Inferior parietal cortex (tissue), 1 donor: ENCODE results near the gene ISG20.
"Not testable (repeated sequence)": the region's sequence is repeated elsewhere in the genome, so short reads cannot be mapped to it uniquely, and the experiment has no call there.

Experiments
- DNase-seq: peaks from one replicate; pipeline ENCODE4 v3.0.0-alpha.2; 2016; ENCODE audit errors: extremely low spot score

Gene ISG20

GRCh38 chr15:88636050-88636449, 2.8 kb upstream of the ISG20 start:
- no peak for DNase-seq

- DNase-seq = no peak
Observed at GRCh38 chr15:88636654-88637053, 2.2 kb upstream of the ISG20 start.

GRCh38 chr15:88637436-88637835, 1.4 kb upstream of the ISG20 start:
- DNase-seq = no peak

GRCh38 chr15:88637841-88638625, 783 bp upstream of the ISG20 start:
- no peak for DNase-seq

GRCh38 chr15:88641959-88642452, 3.2 kb downstream of the ISG20 start:
- no peak for DNase-seq

- DNase-seq = not testable (repeated sequence)
Observed at GRCh38 chr15:88642514-88642913, 3.7 kb downstream of the ISG20 start.

GRCh38 chr15:88644741-88645140, 5.9 kb downstream of the ISG20 start:
- no peak for DNase-seq

GRCh38 chr15:88645171-88646087, 6.6 kb downstream of the ISG20 start:
- DNase-seq = no peak

GRCh38 chr15:88646088-88646405, 7.2 kb downstream of the ISG20 start:
- no peak for DNase-seq

GRCh38 chr15:88646951-88647350, 8.1 kb downstream of the ISG20 start:
- no peak for DNase-seq

- no peak for DNase-seq
Observed at GRCh38 chr15:88647351-88648105, 8.7 kb downstream of the ISG20 start.

- DNase-seq = no peak
Observed at GRCh38 chr15:88648357-88649214, 9.8 kb downstream of the ISG20 start.

GRCh38 chr15:88649286-88649733, 10.5 kb downstream of the ISG20 start:
- DNase-seq = peak; percentile 79

- DNase-seq = no peak
Observed at GRCh38 chr15:88649753-88650551, 11.1 kb downstream of the ISG20 start.

GRCh38 chr15:88650556-88650955, 11.7 kb downstream of the ISG20 start:
- no peak for DNase-seq

- DNase-seq = no peak
Observed at GRCh38 chr15:88651136-88651732, 12.4 kb downstream of the ISG20 start.

- no peak for DNase-seq
Observed at GRCh38 chr15:88651971-88652370, 13.2 kb downstream of the ISG20 start.

GRCh38 chr15:88652456-88653199, 13.8 kb downstream of the ISG20 start:
- no peak for DNase-seq
